SK-N-SH (cell line): ENCODE data around the gene SSNA1. TPM values are rescaled to one million over a fixed set of nuclear protein-coding genes. Genes with fewer than 3 reads are reported as not detected.

Experiments used
- CTCF ChIA-PET: fragments of 300-600, 350-600 bp; formaldehyde crosslinking; extraction: SDS; loops from one replicate; lab custom pipeline; 2021; lab: Yijun Ruan, JAX
- POLR2A ChIA-PET: fragments of 350-600 bp; sonication (Branson Sonifier 250); formaldehyde crosslinking; extraction: SDS; loops from one replicate; lab custom pipeline; 2020; ENCODE audit warnings: antibody characterized with exemption, inconsistent platforms; lab: Yijun Ruan, JAX
- DNase-seq: peaks from one replicate; pipeline ENCODE4 v3.0.0; 2012
- H2AFZ ChIP-seq: fragments of 200-600 bp; sonication (generic); 2 replicates; pipeline ENCODE4 v1.8.1; 2016; ENCODE audit warnings: antibody characterized with exemption, mild to moderate bottlenecking, low read depth
- H3F3A ChIP-seq: fragments of 200-600 bp; sonication (generic); replicated peaks from 2 replicates; pipeline ENCODE3; 2016; ENCODE audit warnings: antibody characterized with exemption, mild to moderate bottlenecking; ENCODE audit not compliant: insufficient read depth
- H3K27ac ChIP-seq, 2 experiments: fragments of 200-500 bp in 1 of 2; fragments of 200-600 bp in 1 of 2; sonication (Bioruptor generic) in 1 of 2; sonication (generic), shearing (Covaris generic) in 1 of 2; 2 replicates each; pipeline versions ENCODE4 v1.5.1 to v1.6.1; 2014 to 2016; ENCODE audit warnings: low read depth in 2 of 2, inconsistent platforms in 1 of 2, low read length in 1 of 2, mild to moderate bottlenecking in 1 of 2, mixed read lengths in 1 of 2
- H3K27me3 ChIP-seq: fragments of 200-600 bp; sonication (generic), shearing (Covaris generic); 2 replicates; pipeline ENCODE4 v1.6.1; 2016; ENCODE audit warnings: mixed run types; ENCODE audit not compliant: insufficient read depth
- H3K36me3 ChIP-seq, 2 experiments: fragments of 200-500 bp in 1 of 2; fragments of 200-600 bp in 1 of 2; sonication (Bioruptor generic) in 1 of 2; sonication (generic) in 1 of 2; replicated peaks in 1 of 2; 2 replicates each; pipeline versions ENCODE3 to v1.5.1; 2014 to 2016; ENCODE audit warnings: low read length in 1 of 2, mild to moderate bottlenecking in 1 of 2; ENCODE audit not compliant: insufficient read depth in 2 of 2, control insufficient read depth in 1 of 2
- H3K4me1 ChIP-seq, 2 experiments: fragments of 200-500 bp in 1 of 2; fragments of 200-600 bp in 1 of 2; sonication (Bioruptor generic) in 1 of 2; sonication (generic), shearing (Covaris generic) in 1 of 2; 2 replicates each; pipeline versions ENCODE4 v1.5.1 to v1.6.1; 2014 to 2016; ENCODE audit warnings: low read depth in 1 of 2, low read length in 1 of 2, mixed run types in 1 of 2; ENCODE audit not compliant: insufficient read depth in 2 of 2, control insufficient read depth in 1 of 2
- H3K4me2 ChIP-seq: fragments of 200-600 bp; sonication (generic), shearing (Covaris generic); 2 replicates; pipeline ENCODE4 v1.6.1; 2017; ENCODE audit warnings: mixed run types
- H3K4me3 ChIP-seq, 2 experiments: fragments of 200-500 bp in 1 of 2; fragments of 200-600 bp in 1 of 2; sonication (Bioruptor generic) in 1 of 2; sonication (generic), shearing (Covaris generic) in 1 of 2; 2 replicates each; pipeline versions ENCODE4 v1.5.1 to v1.8.1; 2014 to 2016; ENCODE audit warnings: low read depth in 2 of 2, inconsistent platforms in 1 of 2, low read length in 1 of 2, mild to moderate bottlenecking in 1 of 2, mixed read lengths in 1 of 2, moderate library complexity in 1 of 2
- H3K79me2 ChIP-seq: fragments of 200-600 bp; sonication (generic); 2 replicates; pipeline ENCODE4 v1.8.1; 2017; ENCODE audit warnings: mild to moderate bottlenecking; ENCODE audit not compliant: insufficient read depth
- H3K9ac ChIP-seq: fragments of 200-600 bp; sonication (generic); 2 replicates; pipeline ENCODE4 v1.6.1; 2017; ENCODE audit warnings: mixed run types
- H3K9me2 ChIP-seq: fragments of 200-600 bp; sonication (generic); 2 replicates; pipeline ENCODE4 v1.6.1; 2017; ENCODE audit warnings: mixed run types
- H3K9me3 ChIP-seq: fragments of 200-600 bp; sonication (generic); 2 replicates; pipeline ENCODE4 v1.6.1; 2017; ENCODE audit warnings: mixed run types, mild to moderate bottlenecking, moderate library complexity
- H4K20me1 ChIP-seq: fragments of 200-600 bp; sonication (generic); 2 replicates; pipeline ENCODE4 v1.6.1; 2017; ENCODE audit warnings: mild to moderate bottlenecking, mixed run types; ENCODE audit not compliant: insufficient read depth
- CHD2 ChIP-seq: fragments of 150-350 bp; IDR thresholded peaks from 2 replicates; pipeline ENCODE4 v1.6.1; 2018; ENCODE audit warnings: low read length; ENCODE audit not compliant: partially characterized antibody
- FOSL2 ChIP-seq: IDR thresholded peaks from 2 replicates; pipeline ENCODE4 v1.4.0; 2012; ENCODE audit warnings: low read depth, mild to moderate bottlenecking, moderate library complexity, borderline replicate concordance
- FOXJ3 ChIP-seq: sonication (generic); formaldehyde crosslinking; IDR thresholded peaks from 2 replicates; pipeline ENCODE4 v1.5.1; 2020; ENCODE audit warnings: mild to moderate bottlenecking, missing genetic modification reagents
- GABPA ChIP-seq: IDR thresholded peaks from 2 replicates; pipeline ENCODE4 v1.4.0; 2012; ENCODE audit warnings: low read depth, mild to moderate bottlenecking
- MXI1 ChIP-seq: IDR thresholded peaks from 2 replicates; pipeline ENCODE4 v1.6.1; 2012; ENCODE audit warnings: mild to moderate bottlenecking, low read depth, low read length, improper control_type of control experiment
- NRF1 ChIP-seq: IDR thresholded peaks from 2 replicates; pipeline ENCODE4 v1.6.1; 2012; ENCODE audit warnings: low read depth, mild to moderate bottlenecking, low read length
- POLR2AphosphoS5 ChIP-seq: IDR thresholded peaks from 2 replicates; pipeline ENCODE4 v1.6.1; 2012; ENCODE audit warnings: low read depth, low read length
- RAD21 ChIP-seq: IDR thresholded peaks from 2 replicates; pipeline ENCODE4 v1.6.1; 2012; ENCODE audit warnings: mild to moderate bottlenecking, low read length
- RCOR1 ChIP-seq: fragments of 150-350 bp; IDR thresholded peaks from 2 replicates; pipeline ENCODE4 v1.6.1; 2017; ENCODE audit warnings: antibody characterized with exemption, low read length
- RXRA ChIP-seq: IDR thresholded peaks from 2 replicates; pipeline ENCODE4 v1.4.0; 2012; ENCODE audit warnings: low read depth, mild to moderate bottlenecking, borderline replicate concordance
- SIN3A ChIP-seq: IDR thresholded peaks from 2 replicates; pipeline ENCODE4 v1.6.1; 2012; ENCODE audit warnings: low read depth, mild to moderate bottlenecking, low read length, moderate library complexity, borderline replicate concordance
- TAF1 ChIP-seq: IDR thresholded peaks from 2 replicates; pipeline ENCODE4 v1.6.1; 2012; ENCODE audit warnings: low read depth, mild to moderate bottlenecking, low read length, moderate library complexity, borderline replicate concordance
- YY1 ChIP-seq: IDR thresholded peaks from 2 replicates; pipeline ENCODE4 v1.4.0; 2012; ENCODE audit warnings: low read depth, mild to moderate bottlenecking
- WGBS: methylation state at CpG from one replicate; pipeline ENCODE4 v1.1.6; 2017; ENCODE audit warnings: low lambda C conversion rate; 5-methylcytosine and 5-hydroxymethylcytosine counted together
- polyA plus RNA-seq, 3 experiments: library from polyadenylated mRNA; depleted of rRNA; stranded (reverse); fragments of >200 nt; gene quantifications; 2 replicates each; pipeline ENCODE4 v1.2.3, GENCODE V29; 2012
- TF ChIP-seq, protein P1 (sequence below): IDR thresholded peaks from 2 replicates; pipeline ENCODE4 v1.6.1; 2012; ENCODE audit warnings: mild to moderate bottlenecking, low read depth, low read length, moderate library complexity
- TF ChIP-seq, protein P2 (sequence below): IDR thresholded peaks from 2 replicates; pipeline ENCODE4 v1.4.0; 2012; ENCODE audit warnings: low read depth, borderline replicate concordance

The SSNA1 gene
- polyA plus RNA-seq, 1 of the 3 experiments (the other 2 are of a cell fraction): 124 TPM

DNA sequence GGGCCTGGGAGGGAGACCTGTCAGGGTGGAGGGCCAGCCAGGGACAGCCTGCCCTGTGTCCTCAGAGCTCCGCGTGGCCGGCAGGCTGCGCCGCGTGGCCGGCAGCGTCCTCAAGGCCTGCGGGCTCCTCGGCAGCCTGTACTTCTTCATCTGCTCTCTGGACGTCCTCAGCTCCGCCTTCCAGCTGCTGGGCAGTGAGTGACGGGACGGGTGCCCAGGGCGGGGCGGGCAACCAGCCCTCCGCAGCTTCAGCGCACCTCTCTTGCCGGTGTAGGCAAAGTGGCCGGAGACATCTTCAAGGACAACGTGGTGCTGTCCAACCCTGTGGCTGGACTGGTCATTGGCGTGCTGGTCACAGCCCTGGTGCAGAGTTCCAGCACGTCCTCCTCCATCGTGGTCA, 44.0 kb downstream of the SSNA1 start:
- DNase-seq: no peak
- ChIA-PET CTCF (no interaction called here), POLR2A (no interaction called here)
- no peaks in the 10 kb centered on the region for H3K9me3 ChIP-seq
- peaks cover 0 to 29% of the 10 kb centered on the region in 2 experiments; a peak in 1 of 4 replicates for H3K4me1 ChIP-seq
- peaks cover 4% of the 10 kb centered on the region; the same call in 1 of the 2 replicates for H3K79me2 ChIP-seq
- no peak overlapping the region for H3K4me3 ChIP-seq
- no peaks in the 10 kb centered on the region for H3K36me3 ChIP-seq
- no peaks in the 10 kb centered on the region for H3K27me3 ChIP-seq
- H4K20me1 ChIP-seq: no peaks in the 10 kb centered on the region
- TF ChIP-seq MXI1 (no peak), SIN3A (no peak), FOSL2 (no peak), NRF1 (no peak), GABPA (no peak), RXRA (no peak), FOXJ3 (CRISPR knock-in tag) (no peak), RAD21 (no peak), RCOR1 (no peak), TAF1 (no peak), YY1 (no peak), POLR2AphosphoS5 (no peak), CHD2 (no peak)
- TF ChIP-seq, protein P1, sequence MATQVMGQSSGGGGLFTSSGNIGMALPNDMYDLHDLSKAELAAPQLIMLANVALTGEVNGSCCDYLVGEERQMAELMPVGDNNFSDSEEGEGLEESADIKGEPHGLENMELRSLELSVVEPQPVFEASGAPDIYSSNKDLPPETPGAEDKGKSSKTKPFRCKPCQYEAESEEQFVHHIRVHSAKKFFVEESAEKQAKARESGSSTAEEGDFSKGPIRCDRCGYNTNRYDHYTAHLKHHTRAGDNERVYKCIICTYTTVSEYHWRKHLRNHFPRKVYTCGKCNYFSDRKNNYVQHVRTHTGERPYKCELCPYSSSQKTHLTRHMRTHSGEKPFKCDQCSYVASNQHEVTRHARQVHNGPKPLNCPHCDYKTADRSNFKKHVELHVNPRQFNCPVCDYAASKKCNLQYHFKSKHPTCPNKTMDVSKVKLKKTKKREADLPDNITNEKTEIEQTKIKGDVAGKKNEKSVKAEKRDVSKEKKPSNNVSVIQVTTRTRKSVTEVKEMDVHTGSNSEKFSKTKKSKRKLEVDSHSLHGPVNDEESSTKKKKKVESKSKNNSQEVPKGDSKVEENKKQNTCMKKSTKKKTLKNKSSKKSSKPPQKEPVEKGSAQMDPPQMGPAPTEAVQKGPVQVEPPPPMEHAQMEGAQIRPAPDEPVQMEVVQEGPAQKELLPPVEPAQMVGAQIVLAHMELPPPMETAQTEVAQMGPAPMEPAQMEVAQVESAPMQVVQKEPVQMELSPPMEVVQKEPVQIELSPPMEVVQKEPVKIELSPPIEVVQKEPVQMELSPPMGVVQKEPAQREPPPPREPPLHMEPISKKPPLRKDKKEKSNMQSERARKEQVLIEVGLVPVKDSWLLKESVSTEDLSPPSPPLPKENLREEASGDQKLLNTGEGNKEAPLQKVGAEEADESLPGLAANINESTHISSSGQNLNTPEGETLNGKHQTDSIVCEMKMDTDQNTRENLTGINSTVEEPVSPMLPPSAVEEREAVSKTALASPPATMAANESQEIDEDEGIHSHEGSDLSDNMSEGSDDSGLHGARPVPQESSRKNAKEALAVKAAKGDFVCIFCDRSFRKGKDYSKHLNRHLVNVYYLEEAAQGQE: no peak
- TF ChIP-seq, protein P2, sequence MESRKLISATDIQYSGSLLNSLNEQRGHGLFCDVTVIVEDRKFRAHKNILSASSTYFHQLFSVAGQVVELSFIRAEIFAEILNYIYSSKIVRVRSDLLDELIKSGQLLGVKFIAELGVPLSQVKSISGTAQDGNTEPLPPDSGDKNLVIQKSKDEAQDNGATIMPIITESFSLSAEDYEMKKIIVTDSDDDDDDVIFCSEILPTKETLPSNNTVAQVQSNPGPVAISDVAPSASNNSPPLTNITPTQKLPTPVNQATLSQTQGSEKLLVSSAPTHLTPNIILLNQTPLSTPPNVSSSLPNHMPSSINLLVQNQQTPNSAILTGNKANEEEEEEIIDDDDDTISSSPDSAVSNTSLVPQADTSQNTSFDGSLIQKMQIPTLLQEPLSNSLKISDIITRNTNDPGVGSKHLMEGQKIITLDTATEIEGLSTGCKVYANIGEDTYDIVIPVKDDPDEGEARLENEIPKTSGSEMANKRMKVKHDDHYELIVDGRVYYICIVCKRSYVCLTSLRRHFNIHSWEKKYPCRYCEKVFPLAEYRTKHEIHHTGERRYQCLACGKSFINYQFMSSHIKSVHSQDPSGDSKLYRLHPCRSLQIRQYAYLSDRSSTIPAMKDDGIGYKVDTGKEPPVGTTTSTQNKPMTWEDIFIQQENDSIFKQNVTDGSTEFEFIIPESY: no peak
- 84% methylated on average over 15 of the region's 24 CpGs for whole genome bisulfite sequencing
- H3K4me2 ChIP-seq: no peak overlapping the region
- H3K9me2 ChIP-seq: no peaks in the 10 kb centered on the region
- no peak overlapping the region for H3K9ac ChIP-seq
- H3F3A ChIP-seq: peaks cover 3% of the 10 kb centered on the region
- H3K27ac ChIP-seq: no peak overlapping the region
- no peak overlapping the region for H2AFZ ChIP-seq
